Left ventricle myocardium inferior (tissue), 1 donor: Measurements from ENCODE around the gene HLA-DOB. TPM values are rescaled to one million over a fixed set of nuclear protein-coding genes. Genes with fewer than 3 reads are reported as not detected.

Source experiments
- DNase-seq: peaks from one replicate; pipeline ENCODE4 v3.0.0-alpha.2; 2020
- H3K27ac ChIP-seq: fragments of 200-600 bp; replicated peaks from 2 replicates; pipeline ENCODE4 v1.8.0; 2021
- H3K27me3 ChIP-seq: fragments of 200-600 bp; 2 replicates; pipeline ENCODE4 v1.8.0; 2021; ENCODE audit warnings: low read depth
- H3K36me3 ChIP-seq: fragments of 200-600 bp; 2 replicates; pipeline ENCODE4 v1.8.0; 2021
- H3K4me1 ChIP-seq: fragments of 200-600 bp; 2 replicates; pipeline ENCODE4 v1.8.0; 2021
- H3K4me3 ChIP-seq: fragments of 200-600 bp; 2 replicates; pipeline ENCODE4 v1.8.0; 2021; ENCODE audit warnings: mild to moderate bottlenecking, moderate library complexity
- H3K9me3 ChIP-seq: fragments of 200-600 bp; replicated peaks from 2 replicates; pipeline ENCODE4 v1.8.0; 2021
- intact Hi-C: fragments of 100-400 bp; cut with micrococcal nuclease; formaldehyde crosslinking; loops from one replicate; pipeline ENCODE4 v1.11.0; 2022
- total RNA-seq: library from RNA; stranded (reverse); fragmentation: NEBNext Ultra II Directional; extraction: Animal tissue kit (Norgen Biotek cat#: 25700); gene quantifications from one replicate; pipeline ENCODE4 v1.2.1, GENCODE V29; 2021
- TF ChIP-seq, protein P1 (sequence below): fragments of 200-600 bp; IDR thresholded peaks from 2 replicates; pipeline ENCODE4 v1.8.0; 2021; ENCODE audit warnings: antibody characterized with exemption, mild to moderate bottlenecking, borderline replicate concordance
- donor health status: DM: no; HTN: yes; CAD: no; lungs with severe emphysema.

Gene HLA-DOB
- total RNA-seq, 1 donor from 2014 or later, result not detected

GRCh38 chr6:32857156-32857891 lies 40.5 kb upstream of the HLA-DOB start:
- Histone ChIP-seq H3K36me3 (peaks cover 30% of the 10 kb centered on the region), H3K27ac (no peak overlapping the region), H3K27me3 (no peaks in the 10 kb centered on the region), H3K9me3 (no peaks in the 10 kb centered on the region), H3K4me3 (no peak overlapping the region), H3K4me1 (peaks cover 32% of the 10 kb centered on the region)
- intact Hi-C loops, result no loop called here
- no peak for DNase-seq
- TF ChIP-seq, protein P1, sequence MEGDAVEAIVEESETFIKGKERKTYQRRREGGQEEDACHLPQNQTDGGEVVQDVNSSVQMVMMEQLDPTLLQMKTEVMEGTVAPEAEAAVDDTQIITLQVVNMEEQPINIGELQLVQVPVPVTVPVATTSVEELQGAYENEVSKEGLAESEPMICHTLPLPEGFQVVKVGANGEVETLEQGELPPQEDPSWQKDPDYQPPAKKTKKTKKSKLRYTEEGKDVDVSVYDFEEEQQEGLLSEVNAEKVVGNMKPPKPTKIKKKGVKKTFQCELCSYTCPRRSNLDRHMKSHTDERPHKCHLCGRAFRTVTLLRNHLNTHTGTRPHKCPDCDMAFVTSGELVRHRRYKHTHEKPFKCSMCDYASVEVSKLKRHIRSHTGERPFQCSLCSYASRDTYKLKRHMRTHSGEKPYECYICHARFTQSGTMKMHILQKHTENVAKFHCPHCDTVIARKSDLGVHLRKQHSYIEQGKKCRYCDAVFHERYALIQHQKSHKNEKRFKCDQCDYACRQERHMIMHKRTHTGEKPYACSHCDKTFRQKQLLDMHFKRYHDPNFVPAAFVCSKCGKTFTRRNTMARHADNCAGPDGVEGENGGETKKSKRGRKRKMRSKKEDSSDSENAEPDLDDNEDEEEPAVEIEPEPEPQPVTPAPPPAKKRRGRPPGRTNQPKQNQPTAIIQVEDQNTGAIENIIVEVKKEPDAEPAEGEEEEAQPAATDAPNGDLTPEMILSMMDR, result no peak

GRCh38 chr6:32855467-32856174 lies 38.8 kb upstream of the HLA-DOB start:
- TF ChIP-seq, protein P1, result no peak
- Histone ChIP-seq H3K27me3 (no peaks in the 10 kb centered on the region), H3K9me3 (no peaks in the 10 kb centered on the region), H3K36me3 (peaks cover 39% of the 10 kb centered on the region), H3K27ac (peak overlapping the region; percentile 99), H3K4me3 (peak overlapping the region; percentile 98), H3K4me1 (peaks cover 48% of the 10 kb centered on the region)
- intact Hi-C loops, result no loop called here
- DNase-seq, result no peak

DNA sequence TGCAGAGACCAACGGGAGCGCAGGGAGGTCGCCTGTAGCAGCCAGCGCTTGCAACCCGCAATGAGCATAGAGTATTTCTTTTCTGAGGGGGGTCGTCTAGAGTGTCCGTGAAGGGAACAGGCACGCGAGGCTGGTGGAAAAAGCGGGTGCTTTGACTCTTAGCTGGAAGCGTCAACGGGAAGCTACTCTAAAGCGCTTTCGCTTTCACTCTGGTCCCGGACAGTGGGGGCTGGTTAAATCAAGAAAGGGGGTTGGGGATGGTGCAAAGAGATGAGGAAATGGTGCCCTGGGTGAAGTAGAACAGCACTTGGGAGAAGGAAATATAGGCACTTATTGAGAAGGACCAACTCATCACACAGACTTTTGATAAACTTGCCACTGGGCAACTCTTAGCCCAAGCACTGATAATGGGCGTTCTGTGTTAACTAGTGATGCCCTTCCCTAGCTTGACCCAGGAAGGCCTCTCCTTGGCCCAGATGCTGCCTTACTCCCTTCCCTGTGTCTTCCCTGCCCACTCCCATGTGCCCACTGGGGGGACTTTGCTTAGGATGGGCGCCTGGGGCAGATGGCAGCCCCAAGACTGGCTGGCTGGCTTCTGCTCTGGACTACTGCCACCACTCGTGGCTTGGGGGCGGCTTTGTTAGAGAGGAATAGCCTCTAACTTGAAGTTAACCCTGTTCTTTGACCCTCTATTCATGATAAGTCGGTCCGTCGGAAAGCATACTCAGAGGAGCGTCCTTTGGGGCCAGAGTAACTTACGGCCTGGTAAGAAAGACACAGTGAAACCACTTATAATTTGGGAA lies 37.8 kb upstream of the HLA-DOB start:
- DNase-seq, result peak; percentile 41
- TF ChIP-seq, protein P1, result no peak
- Histone ChIP-seq H3K36me3 (peaks cover 43% of the 10 kb centered on the region), H3K4me1 (peaks cover 54% of the 10 kb centered on the region), H3K27me3 (no peaks in the 10 kb centered on the region), H3K9me3 (no peaks in the 10 kb centered on the region), H3K4me3 (peak overlapping the region; percentile 98), H3K27ac (peak overlapping the region; percentile 99)
- intact Hi-C loops, result no loop called here

DNA sequence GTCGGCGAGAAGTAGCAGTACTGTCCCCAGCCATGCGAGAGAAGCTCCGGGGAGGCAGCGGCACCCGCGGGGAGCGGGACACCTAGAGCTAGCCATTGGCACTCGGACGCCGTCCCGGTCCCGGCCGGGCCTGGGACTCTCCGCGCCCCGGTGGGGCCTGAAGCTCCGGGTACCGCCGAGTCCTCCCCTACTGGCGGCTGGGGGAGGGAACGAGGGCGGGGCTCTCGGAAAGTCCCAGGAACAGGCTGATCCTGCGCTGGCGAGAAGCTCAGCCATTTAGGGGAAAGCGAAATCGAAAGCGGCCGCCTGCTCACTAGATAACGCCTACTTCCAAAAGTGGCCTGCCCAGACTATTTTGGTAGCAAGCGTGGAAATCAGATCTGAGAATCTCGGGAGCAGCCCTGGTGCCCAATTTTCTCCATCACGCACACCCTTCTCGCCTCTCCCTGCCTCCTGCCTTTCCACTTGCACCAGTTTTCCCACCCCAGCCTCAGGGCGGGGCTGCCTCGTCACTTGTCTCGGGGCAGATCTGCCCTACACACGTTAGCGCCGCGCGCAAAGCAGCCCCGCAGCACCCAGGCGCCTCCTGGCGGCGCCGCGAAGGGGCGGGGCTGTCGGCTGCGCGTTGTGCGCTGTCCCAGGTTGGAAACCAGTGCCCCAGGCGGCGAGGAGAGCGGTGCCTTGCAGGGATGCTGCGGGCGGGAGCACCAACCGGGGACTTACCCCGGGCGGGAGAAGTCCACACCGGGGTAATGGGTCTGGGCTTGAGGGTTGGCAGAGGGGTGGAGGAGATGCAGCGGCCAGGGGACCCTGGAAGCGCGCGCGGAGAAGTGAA lies 37.0 kb upstream of the HLA-DOB start, which contains the start of the genes PSMB9 and TAP1:
TSS of gene PSMB9 (plus strand) at position 652 of the 835 bp plus-strand sequence. CDS start at position 690, 38 bp downstream.
TSS of gene TAP1 (minus strand) at position 164 of the 835 bp plus-strand sequence. CDS start at position 96, 68 bp downstream.
- H3K4me3 ChIP-seq, result peak within 1 kb of the TSS; percentile 98
- DNase-seq, result peak; percentile 95
- H3K27ac ChIP-seq, result peak within 1 kb of the TSS; percentile 99
- H3K36me3 ChIP-seq, result peaks cover 43% of the 10 kb centered on the region
- H3K9me3 ChIP-seq, result no peaks in the 10 kb centered on the region
- no peaks in the 10 kb centered on the region for H3K27me3 ChIP-seq
- H3K4me1 ChIP-seq, result peaks cover 54% of the 10 kb centered on the region
- TF ChIP-seq, protein P1, result peak; percentile 80
- intact Hi-C loops, result no loop called here
